NCI-H146 treated with DMSO at 0.1 percent for 48 hours (cell line): ENCODE data around the gene ZNF32.
A peak's percentile ranks its signal among the peaks of the same experiment; 100 is the strongest.

ENCODE experiments used
- DNase-seq: peaks from one replicate; lab custom pipeline; 2025; ENCODE audit not compliant: unreplicated experiment; lab: John Stamatoyannopoulos, UW

The ZNF32 gene

GRCh38 chr10:43681220-43681619 lies 32.5 kb upstream of the ZNF32 start:
- no peak for DNase-seq

- no peak for DNase-seq
Measured at GRCh38 chr10:43680035-43680434, 31.4 kb upstream of the ZNF32 start.

GRCh38 chr10:43679509-43679908 lies 30.8 kb upstream of the ZNF32 start:
- no peak for DNase-seq

- DNase-seq: no peak
Measured at GRCh38 chr10:43678654-43679053, 30.0 kb upstream of the ZNF32 start.

- DNase-seq: no peak
Measured at GRCh38 chr10:43676901-43677300, 28.2 kb upstream of the ZNF32 start.

GRCh38 chr10:43676331-43676730 lies 27.6 kb upstream of the ZNF32 start:
- no peak for DNase-seq

GRCh38 chr10:43674553-43675210 lies 26.0 kb upstream of the ZNF32 start:
- DNase-seq: no peak

GRCh38 chr10:43673471-43673870 lies 24.8 kb upstream of the ZNF32 start:
- DNase-seq: no peak

- DNase-seq: peak; percentile 6
Measured at GRCh38 chr10:43671659-43672531, 23.2 kb upstream of the ZNF32 start.

- DNase-seq: no peak
Measured at GRCh38 chr10:43669386-43669785, 20.7 kb upstream of the ZNF32 start.

GRCh38 chr10:43667761-43668386 lies 19.2 kb upstream of the ZNF32 start:
- no peak for DNase-seq

GRCh38 chr10:43667317-43667731 lies 18.6 kb upstream of the ZNF32 start:
- DNase-seq: no peak

GRCh38 chr10:43666552-43666951 lies 17.9 kb upstream of the ZNF32 start:
- DNase-seq: no peak

GRCh38 chr10:43665054-43665453 lies 16.4 kb upstream of the ZNF32 start:
- no peak for DNase-seq

- no peak for DNase-seq
Measured at GRCh38 chr10:43658227-43658626, 9.5 kb upstream of the ZNF32 start.

- no peak for DNase-seq
Measured at GRCh38 chr10:43655311-43655710, 6.6 kb upstream of the ZNF32 start.

GRCh38 chr10:43653746-43654145 lies 5.1 kb upstream of the ZNF32 start:
- no peak for DNase-seq

GRCh38 chr10:43649185-43649523 lies 473 bp upstream of the ZNF32 start:
- DNase-seq: no peak

- DNase-seq: no peak
Measured at GRCh38 chr10:43648095-43648397, 635 bp downstream of the ZNF32 start.

GRCh38 chr10:43647576-43647975 lies 1.1 kb downstream of the ZNF32 start:
- no peak for DNase-seq

- no peak for DNase-seq
Measured at GRCh38 chr10:43645866-43646265, 2.8 kb downstream of the ZNF32 start.

- no peak for DNase-seq
Measured at GRCh38 chr10:43644252-43644651, 4.4 kb downstream of the ZNF32 start.
